ENCODE measurements around the gene HIVEP3. TPM values are rescaled to one million over a fixed set of nuclear protein-coding genes. Genes with fewer than 3 reads are reported as not detected.

The HIVEP3 gene
- total RNA-seq, 1 donor from 2014 or later, result 1.7 TPM

- no peak for DNase-seq (ENCODE audit: low spot score)
Measured at GRCh38 chr1:41638086-41639024, 280.4 kb downstream of the HIVEP3 start.

- no peak for DNase-seq (ENCODE audit: low spot score)
Measured at GRCh38 chr1:41637367-41637766, 281.4 kb downstream of the HIVEP3 start.

GRCh38 chr1:41633764-41634163 lies 285.0 kb downstream of the HIVEP3 start:
- DNase-seq (ENCODE audit: low spot score), result no peak

GRCh38 chr1:41632781-41633575 lies 285.7 kb downstream of the HIVEP3 start:
- DNase-seq (ENCODE audit: low spot score), result no peak

- no peak for DNase-seq (ENCODE audit: low spot score)
Measured at GRCh38 chr1:41631971-41632370, 286.8 kb downstream of the HIVEP3 start.

- no peak for DNase-seq (ENCODE audit: low spot score)
Measured at GRCh38 chr1:41631154-41631553, 287.6 kb downstream of the HIVEP3 start.

GRCh38 chr1:41629571-41629970 lies 289.2 kb downstream of the HIVEP3 start:
- no peak for DNase-seq (ENCODE audit: low spot score)

GRCh38 chr1:41629141-41629540 lies 289.6 kb downstream of the HIVEP3 start:
- no peak for DNase-seq (ENCODE audit: low spot score)

GRCh38 chr1:41627491-41628280 lies 291.0 kb downstream of the HIVEP3 start:
- no peak for DNase-seq (ENCODE audit: low spot score)

- no peak for DNase-seq (ENCODE audit: low spot score)
Measured at GRCh38 chr1:41626616-41627375, 291.9 kb downstream of the HIVEP3 start.

GRCh38 chr1:41626146-41626545 lies 292.6 kb downstream of the HIVEP3 start:
- no peak for DNase-seq (ENCODE audit: low spot score)

- DNase-seq (ENCODE audit: low spot score), result no peak
Measured at GRCh38 chr1:41623736-41624135, 295.0 kb downstream of the HIVEP3 start.

- DNase-seq (ENCODE audit: low spot score), result no peak
Measured at GRCh38 chr1:41622859-41623732, 295.6 kb downstream of the HIVEP3 start.

- peak; percentile 94 for DNase-seq (ENCODE audit: low spot score)
Measured at GRCh38 chr1:41622402-41622801, 296.3 kb downstream of the HIVEP3 start.

- DNase-seq (ENCODE audit: low spot score), result no peak
Measured at GRCh38 chr1:41621791-41622190, 296.9 kb downstream of the HIVEP3 start.

- DNase-seq (ENCODE audit: low spot score), result no peak
Measured at GRCh38 chr1:41621256-41621655, 297.5 kb downstream of the HIVEP3 start.

GRCh38 chr1:41620365-41621169 lies 298.2 kb downstream of the HIVEP3 start:
- no peak for DNase-seq (ENCODE audit: low spot score)

GRCh38 chr1:41619511-41620364 lies 299.0 kb downstream of the HIVEP3 start:
- DNase-seq (ENCODE audit: low spot score), result no peak
